GM21360 (cell line): Measurements from ENCODE around the gene RTCA.
"Not testable (repeated sequence)": the region's sequence is repeated elsewhere in the genome, so short reads cannot be mapped to it uniquely, and the experiment has no call there.

ENCODE experiments used
- ATAC-seq: cut with Tn5 transposase; IDR thresholded peaks from one replicate; pipeline ENCODE4 v1.9.1; 2021; ENCODE audit warnings: mild to moderate bottlenecking, moderate library complexity; ENCODE audit not compliant: unreplicated experiment

The RTCA gene

GRCh38 chr1:100305954-100306353 is 39.9 kb downstream of the RTCA start:
- ATAC-seq, result no peak

GRCh38 chr1:100306735-100307313 is 40.8 kb downstream of the RTCA start:
- no peak for ATAC-seq

DNA sequence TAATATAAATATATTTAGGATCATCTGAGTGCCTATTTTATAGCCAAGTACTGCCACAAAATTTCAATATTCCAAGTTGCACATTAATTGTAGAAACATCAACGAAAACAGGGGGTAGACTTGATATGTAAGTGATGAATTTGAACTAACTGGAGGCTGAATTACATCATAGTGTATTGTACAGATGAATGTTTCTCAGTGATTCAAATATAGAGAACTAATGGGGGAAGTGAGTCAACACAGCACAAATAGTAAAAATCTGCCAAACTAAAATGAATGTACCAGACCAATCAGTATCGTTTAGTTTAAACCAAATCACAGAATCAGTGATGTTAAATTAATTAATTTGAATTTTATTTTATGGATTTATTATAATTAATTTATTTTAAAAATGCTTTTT is 42.8 kb downstream of the RTCA start:
- peak; percentile 51 for ATAC-seq

DNA sequence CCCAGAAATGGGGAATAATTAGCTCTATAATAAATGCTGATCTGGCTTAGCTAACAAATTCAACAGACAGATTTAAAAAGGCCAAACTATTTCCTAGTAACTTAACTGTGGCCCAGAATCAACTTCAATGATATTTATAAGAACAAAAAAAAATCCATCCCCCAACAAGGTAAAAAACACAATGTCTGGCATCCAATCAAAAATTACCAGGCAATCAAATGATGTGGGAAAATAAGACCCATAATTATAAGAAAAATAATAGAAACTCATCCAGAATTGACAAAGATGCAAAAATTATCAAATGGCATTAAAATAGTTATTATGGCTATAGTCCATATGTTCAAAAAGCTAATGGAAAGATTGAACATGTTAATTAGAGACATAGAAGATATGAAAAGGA is 43.8 kb downstream of the RTCA start:
- no peak for ATAC-seq

DNA sequence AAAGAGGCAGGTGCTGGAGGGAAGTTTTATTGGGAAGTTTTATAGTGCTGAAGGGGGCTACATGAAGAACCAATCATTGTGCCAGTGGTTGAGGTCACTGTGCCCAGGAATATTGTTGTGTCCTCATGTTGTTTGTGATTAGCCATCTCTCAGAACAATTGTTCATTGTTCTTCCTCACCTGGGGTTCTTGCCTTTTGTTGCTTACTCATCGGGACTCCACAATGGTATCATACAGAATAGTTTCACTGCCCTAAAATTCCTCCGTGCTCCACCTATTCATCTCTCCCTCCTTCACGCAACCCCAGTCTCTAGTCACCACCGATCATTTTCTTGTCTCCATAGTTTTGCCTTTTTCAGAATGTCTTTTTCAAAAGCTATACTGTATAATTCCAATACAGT is 47.4 kb downstream of the RTCA start:
- no peak for ATAC-seq

DNA sequence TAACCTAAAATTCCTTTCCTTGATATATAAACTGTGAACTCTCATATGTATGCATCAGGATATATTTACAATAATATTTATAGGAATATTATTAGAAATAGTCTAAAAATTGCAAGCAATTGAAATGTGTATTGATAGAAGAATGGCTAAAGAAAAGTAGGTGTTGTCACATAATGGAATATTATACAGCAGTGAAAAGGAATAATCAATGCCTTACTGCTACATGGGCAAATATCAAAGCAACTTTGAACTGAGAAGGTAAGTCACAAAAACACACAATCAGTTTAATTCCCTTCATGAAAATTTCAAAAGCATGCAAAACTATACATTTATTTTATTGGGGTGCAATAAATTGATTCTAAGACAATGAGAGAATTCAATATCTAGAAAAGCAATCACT is 50.6 kb downstream of the RTCA start:
- no peak for ATAC-seq

GRCh38 chr1:100320311-100321099 is 54.5 kb downstream of the RTCA start:
- no peak for ATAC-seq

GRCh38 chr1:100321100-100321493 is 55.1 kb downstream of the RTCA start:
- ATAC-seq, result no peak

GRCh38 chr1:100321506-100321905 is 55.5 kb downstream of the RTCA start:
- ATAC-seq, result no peak

- ATAC-seq, result no peak
Observed at GRCh38 chr1:100322436-100323211, 56.6 kb downstream of the RTCA start.

DNA sequence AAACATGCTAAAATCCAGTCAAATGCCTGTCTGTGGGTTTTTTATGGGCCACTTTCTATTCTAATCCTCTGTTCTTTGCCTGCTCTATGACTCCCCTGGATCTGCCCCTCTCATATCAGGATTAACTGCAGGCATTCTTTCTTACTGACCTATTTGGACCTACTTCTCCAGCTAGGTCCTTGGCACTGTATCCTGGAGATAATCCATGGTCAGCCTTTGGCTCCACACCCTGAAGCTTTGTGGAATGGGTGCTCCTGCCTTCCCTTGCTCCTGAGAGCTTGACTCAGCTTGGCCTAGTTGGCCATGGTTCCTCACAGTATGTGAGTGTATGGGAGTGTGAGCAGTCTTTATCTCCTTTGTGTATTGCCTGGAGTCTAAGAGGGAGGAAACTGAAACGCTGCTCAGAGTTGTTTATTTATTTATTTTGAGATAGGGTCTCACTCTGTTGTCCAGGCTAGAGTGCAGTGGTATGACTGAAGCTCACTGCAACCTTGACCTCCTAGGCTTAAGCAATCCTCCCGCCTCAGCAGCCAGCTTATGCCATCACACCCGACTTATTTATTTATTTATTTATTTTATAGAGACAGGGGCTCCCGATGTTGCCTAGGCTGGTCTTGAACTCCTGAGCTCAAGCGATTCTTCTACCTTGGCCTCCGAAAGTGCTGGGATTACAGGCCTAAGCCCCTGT is 57.5 kb downstream of the RTCA start:
- no peak for ATAC-seq

DNA sequence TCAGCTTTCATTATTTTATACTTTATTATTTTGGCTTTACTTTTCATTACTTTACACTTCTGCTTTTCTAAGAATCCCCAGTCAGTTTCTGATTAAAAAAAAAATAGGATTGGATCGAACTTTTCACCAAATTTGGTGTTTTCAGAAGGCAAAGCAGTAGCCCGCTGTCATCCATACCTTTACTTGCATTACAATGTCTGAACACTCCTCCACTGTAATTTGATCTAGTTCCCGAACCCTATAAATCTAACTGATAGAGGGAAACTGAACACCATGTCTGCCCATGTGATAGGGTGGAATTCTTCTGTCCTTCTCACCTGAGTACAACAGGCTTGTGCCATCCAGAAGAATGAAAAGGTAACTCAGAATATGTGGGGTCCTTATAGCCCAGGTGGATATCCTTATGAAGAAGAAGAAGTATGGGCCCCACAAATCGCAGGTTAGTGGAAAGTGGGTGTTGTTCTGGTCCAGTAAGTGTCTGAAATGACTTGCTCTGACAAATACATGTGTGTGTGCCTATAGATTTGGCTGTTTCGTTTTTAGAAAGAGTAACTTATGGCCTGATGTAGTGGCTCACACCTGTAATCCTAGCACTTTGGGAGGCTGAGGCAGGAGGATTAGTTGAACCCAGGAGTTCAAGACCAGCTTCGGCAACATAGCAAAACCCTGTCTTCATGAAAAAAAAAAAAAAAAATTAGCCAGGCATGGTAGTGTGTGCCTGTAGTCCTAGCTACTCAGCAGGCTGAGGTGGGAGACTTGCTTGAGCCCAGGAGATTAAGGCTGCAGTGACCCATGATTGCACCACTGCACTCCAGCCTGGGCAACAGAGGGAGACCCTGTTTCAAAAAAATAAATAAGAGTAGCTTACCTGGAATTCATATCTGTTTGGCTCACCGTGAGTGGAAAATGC is 59.7 kb downstream of the RTCA start:
- no peak for ATAC-seq

DNA sequence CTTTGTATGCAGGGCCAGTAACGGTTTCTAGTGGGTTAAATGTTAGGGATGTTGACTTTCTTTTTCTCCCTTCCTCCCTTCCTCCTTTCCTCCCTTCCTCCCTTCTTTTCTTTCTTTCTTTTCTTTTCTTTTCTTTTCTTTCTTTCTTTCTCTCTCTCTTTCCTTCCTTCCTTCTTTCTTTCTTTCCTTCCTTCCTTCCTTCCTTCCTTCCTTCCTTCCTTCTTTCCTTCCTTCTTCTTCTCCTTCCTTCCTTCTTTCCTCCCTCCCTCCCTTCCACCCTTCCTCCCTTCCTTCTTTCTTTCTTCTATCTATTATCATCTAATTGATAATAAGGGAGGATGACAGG is 60.3 kb downstream of the RTCA start:
- ATAC-seq, result not testable (repeated sequence)

GRCh38 chr1:100328133-100328532 is 62.1 kb downstream of the RTCA start:
- ATAC-seq, result no peak

GRCh38 chr1:100331146-100331545 is 65.1 kb downstream of the RTCA start:
- not testable (repeated sequence) for ATAC-seq

- ATAC-seq, result no peak
Observed at GRCh38 chr1:100332331-100332730, 66.3 kb downstream of the RTCA start.

- no peak for ATAC-seq
Observed at GRCh38 chr1:100335436-100335835, 69.4 kb downstream of the RTCA start.

- not testable (repeated sequence) for ATAC-seq
Observed at GRCh38 chr1:100337878-100338277, 71.9 kb downstream of the RTCA start.

GRCh38 chr1:100339735-100340134 is 73.7 kb downstream of the RTCA start:
- not testable (repeated sequence) for ATAC-seq

DNA sequence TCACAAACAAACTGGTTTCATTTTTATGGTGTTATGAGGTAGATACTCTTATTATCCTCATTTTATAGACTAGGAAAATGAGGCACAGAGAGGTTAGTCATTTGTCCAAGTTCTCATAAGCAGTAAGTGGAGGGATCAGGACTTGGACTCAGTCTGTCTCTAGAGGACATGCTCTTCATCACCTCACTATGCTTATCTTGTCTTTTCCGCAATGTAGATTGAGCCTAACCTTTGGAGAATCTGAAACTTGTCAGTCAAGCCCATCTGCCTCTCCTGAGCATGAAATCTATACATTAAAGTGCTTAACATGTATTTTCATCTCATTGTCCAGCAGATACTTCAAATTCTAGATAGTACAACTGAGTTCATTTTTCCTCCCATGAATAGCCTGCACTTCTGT is 74.5 kb downstream of the RTCA start:
- no peak for ATAC-seq
